ENCODE results near the gene OSM.
A peak's percentile ranks its signal among the peaks of the same experiment; 100 is the strongest.

Gene OSM

DNA sequence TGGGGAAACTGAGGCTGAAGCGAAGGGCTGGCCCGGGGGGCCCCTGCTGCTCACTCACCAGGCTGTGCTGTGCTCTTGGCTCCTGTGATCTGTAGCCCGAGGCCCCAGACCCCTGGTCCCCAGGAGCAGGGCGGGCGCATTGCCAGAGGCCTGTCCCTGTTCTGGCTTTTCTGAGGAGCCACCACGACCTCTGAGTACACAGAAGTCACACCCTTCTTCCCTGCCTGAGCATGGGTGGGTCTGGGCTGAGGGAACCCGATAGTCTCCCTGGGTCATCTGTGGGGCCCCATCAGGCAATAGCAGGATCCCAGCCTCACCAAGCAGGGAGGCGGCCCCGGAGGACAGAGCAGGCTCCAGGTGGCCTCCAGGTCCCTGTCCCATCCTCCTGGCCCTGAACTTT is 17.5 kb upstream of the OSM start:
- DNase-seq = no peak

DNA sequence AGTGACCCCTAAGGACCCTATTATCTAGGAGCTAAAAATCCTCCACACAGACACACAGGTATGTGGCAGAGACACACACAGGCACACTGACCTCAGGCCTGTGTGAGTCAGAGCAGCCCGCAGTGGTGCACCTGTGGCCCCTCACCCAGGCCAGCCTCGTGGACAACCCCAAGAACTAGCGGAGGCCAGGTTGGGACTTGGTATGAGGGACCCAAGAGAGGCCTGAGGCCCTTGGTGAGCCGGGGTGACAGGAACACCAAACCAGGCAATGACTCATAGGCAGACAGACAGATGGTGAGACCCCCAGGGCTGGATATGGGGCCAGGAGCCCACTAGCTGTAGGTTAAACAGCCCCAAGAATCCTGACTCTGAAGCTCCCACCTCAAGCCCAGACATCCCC is 16.7 kb upstream of the OSM start:
- DNase-seq = no peak

DNA sequence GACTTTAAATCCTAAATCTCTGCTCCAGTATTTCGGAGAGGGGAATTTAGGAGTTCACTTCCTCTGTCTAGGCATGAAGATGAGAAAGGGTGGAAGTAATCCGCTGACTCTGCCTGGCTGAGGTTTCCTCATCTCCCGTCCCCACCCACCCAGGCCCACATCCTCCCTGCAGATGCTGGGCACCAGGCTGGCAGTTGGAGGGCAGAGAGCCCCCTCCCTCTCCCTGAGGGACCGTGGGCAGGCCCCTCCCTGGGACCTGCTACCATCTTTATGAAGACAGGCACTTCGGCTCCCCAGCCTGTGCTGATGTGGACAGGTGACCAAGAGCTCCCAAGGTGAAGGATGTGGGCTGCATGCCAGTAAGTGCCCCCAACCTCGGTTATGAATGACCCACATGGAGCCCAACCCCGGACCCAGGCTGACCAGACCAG is 16.0 kb upstream of the OSM start:
- DNase-seq = no peak

DNA sequence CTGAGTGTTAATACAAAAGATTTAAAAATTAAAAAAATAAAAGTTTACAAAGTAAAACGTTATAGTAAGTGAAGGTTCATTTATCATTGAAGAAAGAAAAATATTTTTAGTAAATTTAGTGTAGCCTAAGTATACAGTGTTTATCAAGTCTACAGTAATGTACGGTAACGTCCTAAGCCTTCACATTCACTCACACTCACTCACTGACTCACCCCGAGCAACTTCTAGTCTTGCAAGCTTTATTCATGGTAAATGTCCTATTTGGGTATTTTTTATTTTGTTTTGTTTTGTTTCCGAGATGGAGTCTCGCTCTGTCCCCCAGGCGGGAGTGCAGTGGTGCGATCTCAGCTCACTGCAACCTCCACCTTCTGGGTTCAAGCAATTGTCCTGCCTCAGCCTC is 13.9 kb upstream of the OSM start:
- DNase-seq = no peak

DNA sequence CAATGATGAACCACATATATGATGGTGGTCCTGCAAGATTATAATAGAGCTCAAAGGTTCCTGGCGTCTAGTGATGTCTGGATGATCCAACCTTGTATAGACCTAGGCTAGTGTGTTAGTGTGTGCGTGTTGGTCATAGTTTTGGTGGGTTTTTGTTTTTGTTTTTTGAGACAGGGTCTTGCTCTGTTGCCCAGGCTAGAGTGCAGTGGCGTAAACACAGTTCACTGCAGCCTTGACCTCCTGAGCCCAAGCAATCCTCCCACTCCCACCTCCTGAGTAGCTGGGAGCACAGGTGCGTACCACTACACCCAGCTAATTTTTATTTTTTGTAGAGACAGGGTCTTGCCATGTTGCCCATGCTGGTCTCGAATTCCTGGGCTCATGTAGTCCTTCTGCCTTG is 13.3 kb upstream of the OSM start:
- DNase-seq = no peak

DNA sequence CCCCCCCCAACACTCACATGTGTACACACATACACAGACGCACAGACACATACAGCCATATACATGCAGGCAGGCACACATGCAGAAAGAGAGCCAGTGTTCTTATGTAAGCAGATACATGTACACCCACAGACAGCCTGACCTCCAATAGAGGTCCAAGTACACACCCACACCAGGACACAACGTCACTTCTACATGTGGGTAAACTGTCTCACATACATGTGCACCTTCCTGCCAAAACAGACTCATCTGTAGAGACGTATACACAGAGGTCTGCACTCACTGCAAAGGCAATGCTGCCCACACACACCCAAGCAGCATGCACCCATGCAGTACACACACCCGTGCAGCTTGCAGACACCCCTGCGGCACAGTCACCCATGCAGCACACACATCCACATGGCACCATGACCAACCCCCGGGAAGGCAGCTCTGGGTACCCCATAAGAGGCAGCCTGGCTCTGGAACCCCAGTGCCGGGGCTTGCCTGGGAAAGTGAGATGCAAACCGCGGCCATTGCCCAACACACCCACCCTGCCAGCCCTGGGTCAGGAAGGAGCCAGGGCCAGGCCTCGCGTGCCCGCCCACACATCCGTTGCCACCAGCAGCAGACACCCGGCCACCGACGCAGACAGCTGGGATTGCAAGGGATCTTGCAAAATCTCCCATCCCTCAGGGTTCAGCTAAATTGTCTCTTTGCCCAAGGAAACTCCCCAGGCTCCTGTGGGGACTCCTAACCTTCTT is 12.6 kb upstream of the OSM start:
- DNase-seq = no peak

DNA sequence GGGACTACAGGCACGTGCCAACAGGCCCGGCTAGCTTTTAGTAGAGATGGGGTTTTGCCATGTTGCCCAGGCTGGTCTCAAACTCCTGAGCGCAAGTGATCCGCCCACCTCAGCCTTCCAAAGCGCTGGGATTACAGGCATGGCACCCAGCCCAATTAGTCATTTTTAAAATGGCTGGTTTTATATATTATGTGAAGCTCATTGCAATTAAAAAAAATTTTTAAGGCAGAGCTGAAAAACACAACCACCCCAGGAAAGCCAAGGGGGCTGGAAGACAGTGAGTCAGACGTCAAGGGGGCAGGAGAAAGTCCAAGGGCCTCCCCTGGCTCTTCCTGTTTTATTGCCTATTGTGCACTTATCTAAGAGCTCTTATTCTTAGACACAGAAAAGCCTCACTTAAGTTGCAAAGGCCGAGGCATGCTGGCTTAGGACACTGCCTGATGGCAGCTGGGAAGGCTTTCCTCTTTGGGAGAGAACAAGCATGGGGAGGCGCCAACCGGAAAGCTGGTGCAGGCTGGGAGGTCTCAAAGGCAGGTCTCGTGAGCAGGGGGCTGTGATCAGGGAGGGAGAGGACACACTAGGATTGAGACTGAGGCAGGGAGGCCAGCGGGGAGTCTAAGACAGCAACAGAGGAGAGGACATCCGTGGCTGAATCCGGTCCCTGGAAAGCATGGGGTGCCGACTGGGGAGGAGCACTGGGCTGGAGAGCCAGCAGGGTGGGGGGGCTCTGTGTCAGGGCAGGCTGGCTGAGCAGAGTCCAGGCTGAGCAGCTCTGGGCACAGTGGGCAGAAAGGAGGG is 11.1 kb upstream of the OSM start:
- DNase-seq = no peak

DNA sequence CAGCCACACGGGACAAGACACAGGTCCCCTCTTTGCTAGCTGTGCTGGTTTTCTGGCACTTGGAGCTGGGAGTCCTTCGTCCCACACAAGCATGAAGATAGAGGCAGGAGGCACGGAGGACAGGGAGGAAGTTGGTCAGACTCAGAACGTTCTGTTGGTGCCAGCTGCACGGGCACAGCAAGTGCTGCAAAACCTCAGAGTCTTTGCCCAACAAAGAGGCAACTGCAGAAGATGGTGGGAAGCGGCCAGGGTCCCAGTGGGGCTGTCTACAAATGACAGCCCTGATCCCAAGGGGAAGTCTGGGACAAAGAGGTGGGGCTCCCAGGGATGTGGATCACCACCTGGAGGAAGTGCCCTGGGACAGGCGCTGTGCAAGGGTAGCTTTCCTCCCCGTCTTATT is 9.4 kb upstream of the OSM start:
- no peak for DNase-seq

DNA sequence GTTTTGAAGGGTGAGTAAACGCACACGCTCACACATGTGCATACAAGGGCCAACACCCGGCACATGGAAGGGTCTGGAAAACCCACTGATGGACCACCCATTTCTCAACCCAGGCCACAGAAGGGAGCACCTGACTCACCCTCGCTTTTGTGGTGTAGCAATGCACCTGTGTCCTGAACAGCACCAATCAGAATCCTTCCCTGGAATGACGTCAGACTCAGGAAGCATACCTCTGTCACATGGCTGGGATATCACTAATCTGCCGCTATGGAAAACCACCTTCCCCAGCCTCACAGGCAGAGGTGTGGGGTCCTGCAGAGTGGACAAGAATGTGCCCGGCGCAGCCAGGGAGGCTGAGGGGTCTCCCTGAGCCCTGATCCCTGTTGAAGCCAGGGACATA is 9.0 kb upstream of the OSM start:
- no peak for DNase-seq

DNA sequence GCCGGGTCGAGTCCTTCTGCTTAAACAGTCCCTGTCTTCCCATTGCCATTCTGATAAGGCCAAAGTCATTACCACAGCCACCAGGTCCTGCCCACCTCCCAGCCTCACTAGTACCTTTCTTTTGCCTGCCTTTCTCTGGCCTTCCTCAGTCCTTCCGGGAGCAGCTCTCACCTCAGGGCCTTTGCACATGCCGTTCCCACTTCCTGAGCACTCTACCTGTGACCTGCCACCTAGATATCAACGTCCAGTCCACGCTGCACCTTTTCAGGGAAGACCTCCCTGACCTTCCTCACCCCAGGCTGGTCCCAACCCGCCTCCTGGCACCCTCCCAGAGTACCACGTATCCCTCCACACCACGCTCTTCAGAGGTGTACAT is 7.8 kb upstream of the OSM start:
- no peak for DNase-seq

DNA sequence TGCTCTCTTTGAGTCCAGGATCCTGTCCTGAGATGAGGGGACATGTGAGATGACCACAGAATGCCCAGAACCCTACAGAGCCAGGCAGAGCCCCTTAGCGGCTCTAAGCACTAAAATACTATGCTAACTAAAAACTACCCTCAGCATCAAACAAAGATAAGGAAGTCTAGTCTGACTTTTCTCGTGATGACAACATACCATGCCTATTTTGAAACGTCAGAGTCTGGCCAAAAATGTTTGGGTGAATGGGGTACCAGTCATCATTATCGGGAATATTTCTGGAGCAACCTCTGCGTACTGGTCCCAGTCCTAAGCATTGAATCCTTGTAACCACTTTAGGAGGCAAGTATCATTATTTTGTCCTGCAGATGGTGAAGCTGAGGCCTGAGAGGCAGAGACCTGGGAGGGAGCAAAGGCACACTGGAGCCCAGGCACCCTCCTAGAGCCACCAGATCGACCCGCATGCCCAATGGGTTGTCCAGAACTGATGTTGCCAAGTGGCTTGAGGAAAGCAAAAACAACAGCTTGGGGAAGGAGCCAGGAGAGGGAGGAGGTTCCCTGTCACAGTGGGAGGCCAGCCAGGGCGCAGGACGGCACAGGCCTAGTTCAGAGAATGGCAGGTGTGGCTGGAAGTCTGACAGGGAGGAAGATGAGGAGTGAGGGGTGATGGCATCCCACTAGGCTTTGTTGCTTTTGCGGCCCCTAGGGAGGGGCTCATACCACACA is 7.2 kb upstream of the OSM start:
- no peak for DNase-seq

DNA sequence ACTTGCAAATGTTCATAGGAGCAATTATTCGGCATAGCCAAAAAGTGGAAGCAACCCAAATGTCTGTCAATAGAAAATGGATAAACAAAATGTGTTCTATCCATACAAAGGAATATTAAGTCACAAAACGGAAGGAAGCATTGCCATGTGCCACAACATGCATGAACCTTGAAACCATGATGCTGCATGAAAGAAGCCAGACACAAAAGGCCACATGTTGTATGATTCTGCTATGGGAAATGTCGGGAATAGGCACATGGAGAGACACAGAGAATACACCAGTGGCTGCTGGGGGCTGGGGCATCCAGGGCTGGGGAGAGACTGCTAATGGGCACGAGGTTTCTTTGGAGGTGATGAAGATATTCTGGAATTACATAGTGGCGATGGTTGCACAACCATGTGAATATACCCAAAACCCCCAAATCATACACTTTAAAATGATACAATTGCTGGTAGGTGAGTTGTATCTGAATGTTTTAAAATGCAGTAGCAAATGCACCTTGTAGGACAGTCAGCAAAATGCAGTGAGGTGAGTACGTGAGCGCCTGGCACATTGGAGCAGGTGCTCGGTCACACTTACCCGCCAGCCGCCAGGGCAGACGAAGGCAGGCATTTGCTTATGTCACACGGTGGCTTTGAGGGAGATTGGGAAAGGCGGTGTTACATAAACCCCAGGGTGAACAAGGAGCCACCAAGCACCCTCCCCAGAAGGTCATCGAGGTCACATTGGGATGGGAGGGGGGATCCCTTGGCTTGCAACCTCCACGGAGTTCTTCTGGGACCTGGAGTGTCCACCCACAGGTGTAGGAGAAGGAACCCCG is 6.3 kb upstream of the OSM start:
- DNase-seq = no peak

DNA sequence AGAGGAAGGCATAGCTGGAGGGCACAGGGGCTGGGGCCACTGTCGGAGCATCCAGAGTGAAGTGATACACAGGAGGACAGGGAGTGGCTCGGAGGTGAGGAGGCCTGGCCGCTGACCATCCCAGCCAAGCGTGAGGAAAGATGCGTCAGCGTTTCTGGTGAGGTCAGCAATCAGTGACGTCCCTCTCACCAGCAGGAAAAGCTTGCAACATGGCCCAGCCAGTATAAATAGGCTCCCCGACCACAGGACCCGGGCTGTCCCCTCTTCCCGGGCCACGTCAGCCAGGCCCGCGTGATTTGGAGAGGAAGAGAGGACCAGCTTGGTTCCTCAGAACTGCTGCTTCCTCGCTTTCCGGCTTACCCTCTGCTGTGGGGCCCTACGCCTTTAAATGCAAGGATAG is 4.2 kb upstream of the OSM start:
- DNase-seq = no peak

DNA sequence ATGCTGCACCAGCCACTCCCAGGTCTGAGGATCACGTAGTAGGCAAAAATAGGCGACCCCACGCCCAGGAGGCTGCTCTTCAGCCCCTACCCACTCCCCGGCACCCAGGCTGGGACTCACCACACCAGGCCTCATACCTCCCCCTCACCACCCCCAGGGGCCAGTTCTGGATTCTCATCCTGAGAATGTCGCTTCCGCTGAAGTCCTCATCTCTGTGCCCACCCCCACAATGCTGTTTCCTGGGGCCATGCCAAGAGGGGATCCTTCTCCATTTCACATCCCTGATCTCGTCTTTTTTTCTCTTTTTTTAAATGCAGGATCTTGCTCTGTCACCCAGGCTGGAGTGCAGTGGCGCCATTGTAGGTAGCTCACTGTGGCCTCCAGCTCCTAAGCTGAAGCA is 1.7 kb upstream of the OSM start:
- DNase-seq = no peak

DNA sequence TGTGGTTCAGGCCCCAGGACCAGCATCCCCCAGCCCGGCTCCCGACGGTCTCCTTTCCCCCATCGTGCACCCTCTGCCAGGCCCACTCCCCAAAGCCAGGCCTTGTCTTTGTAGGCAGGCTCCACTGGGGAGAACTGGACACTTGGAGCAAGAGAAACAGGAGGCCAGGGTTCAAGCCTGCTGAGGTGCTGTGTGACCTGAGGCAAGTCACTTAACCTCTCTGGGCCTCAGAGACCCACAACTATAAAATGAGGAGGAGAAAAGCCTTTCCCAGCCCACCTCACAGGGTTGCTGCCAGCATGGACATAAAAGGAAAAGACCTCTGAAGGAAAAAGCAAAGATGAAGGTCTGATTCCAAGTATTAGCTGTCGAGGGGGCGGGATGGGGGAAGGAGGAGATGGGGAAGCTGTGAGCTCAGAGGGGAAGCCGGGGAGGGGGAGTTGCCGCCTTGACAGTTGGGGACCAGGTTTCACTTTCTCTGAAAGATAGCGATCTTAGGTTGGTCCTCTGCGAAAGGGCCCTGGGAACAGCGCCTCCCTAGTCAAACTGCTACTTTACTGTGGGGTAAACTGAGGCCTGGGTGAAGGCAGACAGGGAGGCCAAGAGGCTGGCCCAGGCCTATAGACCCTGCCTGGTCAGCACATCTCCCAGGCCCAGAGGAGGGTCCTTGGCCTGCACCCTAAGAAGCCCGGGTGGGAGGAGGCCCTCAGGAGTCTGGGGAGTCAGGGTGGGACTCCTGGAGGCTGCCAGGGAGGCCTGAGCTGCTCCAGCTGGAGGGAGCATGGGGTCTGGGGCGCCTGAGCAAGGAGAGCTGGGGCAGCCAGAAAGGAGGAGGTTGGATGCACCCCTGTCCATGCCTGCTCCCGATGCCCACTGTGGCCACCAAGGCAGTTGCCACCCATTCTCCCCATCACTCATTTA is 991 bp upstream of the OSM start:
- peak; percentile 54 to 61 for DNase-seq

DNA sequence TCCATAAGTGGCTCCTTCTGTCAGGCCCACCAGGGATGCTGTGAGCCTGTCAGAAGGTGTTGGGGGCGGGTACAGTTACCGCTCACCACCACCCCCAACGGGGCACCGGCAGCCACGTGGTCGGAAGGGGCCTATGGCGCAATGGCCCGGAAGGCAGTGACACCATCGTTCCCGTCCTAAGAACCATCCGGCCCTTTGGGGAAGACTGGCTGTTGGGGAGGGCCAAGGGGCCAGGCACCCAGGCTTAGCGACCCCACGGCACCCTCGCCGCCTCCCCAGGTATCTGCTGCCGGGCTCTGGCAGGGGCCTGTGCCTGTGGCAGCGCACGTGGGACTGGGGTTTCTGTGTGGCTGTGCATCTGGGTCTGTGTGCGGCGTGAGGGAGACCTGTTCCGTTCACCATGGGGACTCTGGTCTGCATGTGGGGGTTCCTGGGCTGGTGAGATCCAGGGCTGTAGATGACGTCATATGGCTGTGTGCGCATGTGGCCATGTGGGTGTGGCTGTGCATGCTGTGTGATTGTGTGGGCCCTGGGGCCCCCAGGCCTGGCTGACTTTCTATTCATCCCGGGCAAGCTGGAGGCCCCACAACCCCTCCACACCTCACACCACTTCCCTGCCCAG is 717 bp downstream of the OSM start:
- peak; percentile 86 to 87 for DNase-seq

DNA sequence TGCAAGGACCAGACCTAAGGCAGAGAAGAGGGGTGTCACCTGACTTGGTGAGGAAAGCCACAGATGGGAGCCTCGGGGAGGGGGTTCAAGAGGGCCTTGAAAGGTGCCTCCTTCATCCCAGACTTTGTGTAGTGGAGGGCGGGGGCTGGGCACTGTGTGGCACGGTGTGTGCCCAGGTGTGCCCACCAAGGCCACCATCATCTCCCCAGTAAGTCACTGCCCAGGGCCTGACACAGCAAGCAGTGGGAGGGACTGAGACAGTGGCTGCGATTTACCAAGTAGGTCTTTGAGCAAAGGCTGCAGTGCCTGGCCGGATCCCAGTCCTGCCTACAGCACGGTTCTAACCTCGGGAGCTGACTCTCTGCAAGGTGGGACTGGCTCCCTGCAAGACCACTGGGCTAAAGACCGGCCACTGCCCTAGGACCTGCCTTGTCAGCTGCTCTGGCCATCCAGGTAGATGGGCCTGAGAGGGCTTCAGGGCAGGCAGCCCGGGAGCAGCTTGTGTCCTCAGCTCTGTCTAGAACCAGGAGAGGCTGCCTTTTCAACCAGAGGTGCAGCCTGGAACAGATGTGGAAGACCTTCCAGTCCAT is 1.4 kb downstream of the OSM start:
- DNase-seq = peak in 1 of 2 donors; percentile 17

DNA sequence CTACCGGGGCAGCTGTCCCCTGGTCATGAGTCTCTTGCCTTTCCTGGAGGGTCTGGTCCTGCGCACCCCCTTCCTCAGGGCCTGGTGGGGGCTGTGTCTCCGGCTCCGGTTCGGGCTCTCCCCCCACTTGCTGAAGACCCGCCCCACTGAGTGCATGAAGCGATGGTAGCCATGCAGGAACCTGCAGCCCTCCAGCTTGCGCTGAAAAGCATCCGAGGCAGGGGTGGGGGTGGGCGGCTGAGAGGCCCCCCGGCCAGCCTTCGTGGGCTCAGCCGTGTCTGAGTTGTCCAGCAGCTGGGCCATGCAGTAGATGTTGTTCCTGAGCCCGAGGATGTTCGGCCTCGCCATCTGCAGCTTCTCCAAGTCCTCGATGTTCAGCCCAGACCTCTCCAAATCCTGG is 2.8 kb downstream of the OSM start:
- no peak for DNase-seq

DNA sequence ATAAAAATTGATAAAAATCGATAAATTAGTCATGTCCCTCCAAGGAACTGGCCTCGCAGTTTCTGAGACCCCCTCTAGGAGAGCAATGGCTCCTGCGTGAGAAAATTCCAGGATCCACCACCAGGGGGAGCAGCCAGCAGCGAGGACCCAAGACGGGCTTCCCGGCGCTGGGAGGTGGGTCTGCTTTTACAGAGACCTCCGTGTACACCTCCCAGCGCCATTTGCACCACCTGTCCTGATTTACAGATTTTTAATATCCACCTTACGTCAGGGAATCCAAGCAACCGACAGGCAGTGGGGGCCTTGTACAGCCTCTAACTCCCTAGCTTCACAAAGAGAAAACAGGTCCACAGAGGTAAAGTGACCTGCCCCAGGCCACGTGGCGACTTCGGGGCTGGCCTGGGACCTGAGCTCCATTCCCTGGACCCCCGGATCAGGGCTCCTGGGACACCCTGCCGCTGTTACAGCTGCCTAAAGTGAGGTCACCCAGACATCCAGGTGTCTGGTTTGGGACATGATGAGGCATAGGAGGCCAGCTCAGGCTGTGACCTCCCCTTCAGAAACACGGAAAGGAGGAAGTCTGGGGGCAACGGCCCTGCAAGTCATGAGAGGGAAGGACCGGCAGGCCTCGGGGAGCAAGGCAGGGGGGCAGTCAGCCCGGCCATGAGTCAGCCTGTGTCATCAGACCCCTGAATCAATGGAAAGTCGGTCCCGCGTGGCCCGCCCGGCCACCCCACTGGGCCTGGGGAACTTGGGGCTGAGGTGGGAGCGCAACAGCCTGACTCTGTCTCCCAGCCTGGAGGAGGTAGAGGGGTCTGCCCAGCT is 3.5 kb downstream of the OSM start:
- peak; percentile 89 to 90 for DNase-seq

DNA sequence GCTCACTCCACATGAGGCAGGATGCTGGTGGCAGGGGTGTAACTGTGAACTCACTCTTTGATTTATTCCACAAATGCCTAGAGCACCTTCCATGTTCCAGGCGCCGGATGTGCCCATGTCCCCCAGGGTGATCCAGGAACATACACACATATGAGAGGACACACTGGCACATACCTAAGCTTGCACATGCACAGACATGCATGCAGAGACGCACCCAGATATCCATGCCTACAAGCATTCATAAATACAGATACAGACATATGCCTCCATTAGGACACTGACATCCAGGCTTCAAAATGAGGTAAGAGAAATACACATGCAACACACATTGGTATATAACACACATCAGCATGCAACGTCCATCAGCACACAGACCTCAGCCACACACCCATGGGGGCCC is 4.5 kb downstream of the OSM start:
- no peak for DNase-seq
